Endothelial cell of umbilical vein (primary cell): Measurements from ENCODE around the gene CAMK2B. TPM values are rescaled to one million over a fixed set of nuclear protein-coding genes. Genes with fewer than 3 reads are reported as not detected.
A peak's percentile ranks its signal among the peaks of the same experiment; 100 is the strongest.

ENCODE experiments used
- BruUV-seq: library from RNA; stranded (reverse); fragments of 400-500 nt; replicated peaks from 2 replicates; lab custom pipeline; 2021; lab: Mats Ljungman, UMichigan
- CTCF ChIA-PET: fragments of 300-600, 350-600 bp; sonication (Branson Sonifier 250); formaldehyde crosslinking; loops from one replicate; lab custom pipeline; 2021; ENCODE audit warnings: antibody characterized with exemption, inconsistent platforms; lab: Charles Lee
- POLR2A ChIA-PET: fragments of 300-600, 350-600 bp; sonication (Branson Sonifier 250); formaldehyde crosslinking; loops from one replicate; lab custom pipeline; 2021; ENCODE audit warnings: antibody characterized with exemption, inconsistent platforms; lab: Charles Lee
- DNase-seq: peaks from one replicate; pipeline ENCODE4 v3.0.0-alpha.2; 2011; ENCODE audit warnings: low read depth, low spot score
- FAIRE-seq: peaks from 2 replicates; lab custom pipeline; 2011; peaks lifted over from hg19 to GRCh38; lab: Jason Lieb, UNC
- H2AFZ ChIP-seq: 2 replicates; pipeline ENCODE4 v1.6.0; 2012; ENCODE audit warnings: low read depth, low read length, control low read depth, inconsistent platforms
- H3K27ac ChIP-seq: 2 replicates; pipeline ENCODE4 v1.5.1; 2011; ENCODE audit warnings: low read depth, mild to moderate bottlenecking, control low read depth, low read length, moderate library complexity; ENCODE audit not compliant: insufficient read depth
- H3K27me3 ChIP-seq, 2 experiments: 2 replicates each; pipeline versions ENCODE4 v1.6.0 to v1.6.1; 2011; ENCODE audit warnings: low read length in 2 of 2, mixed read lengths in 1 of 2; ENCODE audit not compliant: control insufficient read depth in 2 of 2, insufficient read depth in 2 of 2
- H3K36me3 ChIP-seq, 2 experiments: 2 replicates in 1 of 2; 3 replicates in 1 of 2; pipeline ENCODE4 v1.5.1; 2011; ENCODE audit warnings: low read length in 2 of 2, mild to moderate bottlenecking in 1 of 2, moderate library complexity in 1 of 2; ENCODE audit not compliant: control insufficient read depth in 2 of 2, insufficient read depth in 2 of 2; ENCODE audit errors: extremely low read depth in 1 of 2
- H3K4me1 ChIP-seq: 3 replicates; pipeline ENCODE4 v1.5.1; 2011; ENCODE audit warnings: mild to moderate bottlenecking, low read length; ENCODE audit not compliant: control insufficient read depth, insufficient read depth; ENCODE audit errors: extremely low read depth
- H3K4me2 ChIP-seq: 2 replicates; pipeline ENCODE4 v1.6.1; 2011; ENCODE audit warnings: low read length, control low read depth, mixed read lengths; ENCODE audit not compliant: insufficient read depth
- H3K4me3 ChIP-seq, 3 experiments: fragments of 200-600 bp in 1 of 3; sonication (generic), shearing (Covaris generic) in 1 of 3; replicated peaks in 1 of 3; 2 replicates each; pipeline ENCODE4 v1.5.1; 2011 to 2016; ENCODE audit warnings: control low read depth in 3 of 3, low read length in 3 of 3, mild to moderate bottlenecking in 2 of 3, inconsistent platforms in 1 of 3, low read depth in 1 of 3, moderate library complexity in 1 of 3; ENCODE audit not compliant: insufficient read depth in 1 of 3
- H3K79me2 ChIP-seq: 2 replicates; pipeline ENCODE4 v1.6.0; 2012; ENCODE audit warnings: low read length, inconsistent platforms; ENCODE audit not compliant: control insufficient read depth, insufficient read depth
- H3K9ac ChIP-seq: replicated peaks from 2 replicates; pipeline ENCODE3; 2011; ENCODE audit warnings: low read length, control low read depth; ENCODE audit not compliant: insufficient read depth; ENCODE audit errors: extremely low read depth
- H3K9me1 ChIP-seq: replicated peaks from 3 replicates; pipeline ENCODE4 v1.6.0; 2011; ENCODE audit warnings: mild to moderate bottlenecking, low read length; ENCODE audit not compliant: control insufficient read depth, insufficient read depth; ENCODE audit errors: extremely low read depth
- H3K9me3 ChIP-seq: replicated peaks from 2 replicates; pipeline ENCODE4 v1.5.1; 2012; ENCODE audit warnings: low read length, inconsistent platforms; ENCODE audit not compliant: control insufficient read depth, insufficient read depth
- H4K20me1 ChIP-seq: replicated peaks from 2 replicates; pipeline ENCODE3; 2011; ENCODE audit warnings: mild to moderate bottlenecking, low read length; ENCODE audit not compliant: control insufficient read depth, insufficient read depth; ENCODE audit errors: extremely low read depth
- CTCF ChIP-seq, 2 donors: IDR thresholded peaks; 1 replicate in 1 of 2; 2 replicates in 1 of 2; pipeline ENCODE4 v1.5.1; 2011; ENCODE audit warnings: low read length in 2 of 2, mild to moderate bottlenecking in 2 of 2, moderate library complexity in 2 of 2, control low read depth in 1 of 2, inconsistent platforms in 1 of 2, low read depth in 1 of 2; ENCODE audit not compliant: insufficient read depth in 1 of 2; ENCODE audit errors: extremely low read depth in 1 of 2
- EZH2 ChIP-seq: IDR thresholded peaks from 2 replicates; pipeline ENCODE4 v1.6.1; 2012; ENCODE audit warnings: borderline replicate concordance, low read depth, mild to moderate bottlenecking, moderate library complexity, low read length, inconsistent platforms; ENCODE audit not compliant: severe bottlenecking
- FOS ChIP-seq: IDR thresholded peaks from 2 replicates; pipeline ENCODE4 v1.6.1; 2011; ENCODE audit warnings: mild to moderate bottlenecking, low read length, moderate library complexity, borderline replicate concordance; ENCODE audit not compliant: insufficient read depth
- GATA2 ChIP-seq: IDR thresholded peaks from 2 replicates; pipeline ENCODE4 v1.7.0; 2011; ENCODE audit warnings: low read depth, mild to moderate bottlenecking, moderate library complexity, mixed read lengths, low read length; ENCODE audit not compliant: insufficient read length, insufficient read depth
- JUN ChIP-seq: IDR thresholded peaks from 2 replicates; pipeline ENCODE4 v1.6.1; 2011; ENCODE audit warnings: borderline replicate concordance, low read depth; ENCODE audit not compliant: insufficient read length, insufficient read depth
- MYC ChIP-seq: IDR thresholded peaks from one replicate; pipeline ENCODE4 v1.6.1; 2011; ENCODE audit warnings: mild to moderate bottlenecking, low read depth, low read length
- POLR2A ChIP-seq: IDR thresholded peaks from 2 replicates; pipeline ENCODE4 v1.6.1; 2012; ENCODE audit warnings: low read depth, mild to moderate bottlenecking, control low read depth, low read length
- POLR2AphosphoS5 ChIP-seq: IDR thresholded peaks from 2 replicates; pipeline ENCODE4 v1.6.1; 2012; ENCODE audit warnings: low read depth, mild to moderate bottlenecking, control low read depth, low read length, moderate library complexity; ENCODE audit not compliant: insufficient read depth
- dilution Hi-C: fragments of 300-500 bp; cut with MboI; formaldehyde crosslinking; loops from one replicate; pipeline ENCODE4 v1.15.0; 2019; ENCODE audit warnings: low sequenced_read_pairs; ENCODE audit not compliant: extremely low pct_ligation_motif_present
- intact Hi-C: fragments of 100-400 bp; cut with micrococcal nuclease; formaldehyde crosslinking; loops from one replicate; pipeline ENCODE4 v1.10.0; 2022
- polyA plus RNA-seq, 4 experiments: library from polyadenylated mRNA; depleted of rRNA in 3 of 4; stranded (reverse) in 3 of 4; unstranded in 1 of 4; fragments of >200 nt; gene quantifications; 2 replicates each; pipeline versions ENCODE4 v1.2.1 to v1.2.3, GENCODE V29; 2011 to 2012; ENCODE audit warnings: missing spikeins in 1 of 4
- total RNA-seq: library from RNA; stranded (reverse); gene quantifications from 2 replicates; pipeline ENCODE4 v1.2.3, GENCODE V29; 2021
- TF ChIP-seq, protein P1 (sequence below): IDR thresholded peaks from 2 replicates; pipeline ENCODE4 v1.6.1; 2011; ENCODE audit not compliant: insufficient read depth, insufficient read length

CAMK2B gene
- total and polyA plus RNA-seq, 2 donors (not counting 3 experiments of a cell fraction or from before 2014, with no cell fraction given) = 0.57 to 1.6 TPM

GRCh38 chr7:44315301-44315903 lies 10.0 kb downstream of the CAMK2B start:
- no TSS peak for BruUV-seq
- Histone ChIP-seq H3K9me3 (no peaks in the 10 kb centered on the region), H3K4me1 (no peaks in the 10 kb centered on the region), H4K20me1 (no peaks in the 10 kb centered on the region), H3K36me3 (no peaks in the 10 kb centered on the region), H3K27me3 (peaks cover 0 to 12% of the 10 kb centered on the region in 2 experiments), H3K4me3 (no peak overlapping the region), H3K79me2 (no peaks in the 10 kb centered on the region), H3K9me1 (no peaks in the 10 kb centered on the region), H2AFZ (no peak overlapping the region), H3K9ac (no peak overlapping the region), H3K27ac (no peak overlapping the region), H3K4me2 (no peak overlapping the region)
- DNase-seq (no peak), FAIRE-seq (peak; percentile 64)
- ChIA-PET CTCF (interaction anchor here (1.9 kb wide), 1 partner anchor 11 kb away, joined by 4 read pairs; no protein-coding TSS in a partner anchor), POLR2A (no interaction called here)
- dilution Hi-C loops (no loop called here), intact Hi-C loops (no loop called here)
- TF ChIP-seq GATA2 (no peak), POLR2AphosphoS5 (no peak), MYC (no peak), FOS (no peak), EZH2 (no peak), POLR2A (no peak), JUN (no peak), CTCF (IDR thresholded peaks at IDR 0.05; ENCODE audit: extremely low read depth in 1 of 2, insufficient read depth in 1 of 2, low read depth in 1 of 2, low read length in 2 of 2) (no peak)
- TF ChIP-seq, protein P1, sequence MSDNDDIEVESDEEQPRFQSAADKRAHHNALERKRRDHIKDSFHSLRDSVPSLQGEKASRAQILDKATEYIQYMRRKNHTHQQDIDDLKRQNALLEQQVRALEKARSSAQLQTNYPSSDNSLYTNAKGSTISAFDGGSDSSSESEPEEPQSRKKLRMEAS = no peak
